ENCODE measurements around the gene USF3. TPM values are rescaled to one million over a fixed set of nuclear protein-coding genes. Genes with fewer than 3 reads are reported as not detected.

Gene USF3, protein sequence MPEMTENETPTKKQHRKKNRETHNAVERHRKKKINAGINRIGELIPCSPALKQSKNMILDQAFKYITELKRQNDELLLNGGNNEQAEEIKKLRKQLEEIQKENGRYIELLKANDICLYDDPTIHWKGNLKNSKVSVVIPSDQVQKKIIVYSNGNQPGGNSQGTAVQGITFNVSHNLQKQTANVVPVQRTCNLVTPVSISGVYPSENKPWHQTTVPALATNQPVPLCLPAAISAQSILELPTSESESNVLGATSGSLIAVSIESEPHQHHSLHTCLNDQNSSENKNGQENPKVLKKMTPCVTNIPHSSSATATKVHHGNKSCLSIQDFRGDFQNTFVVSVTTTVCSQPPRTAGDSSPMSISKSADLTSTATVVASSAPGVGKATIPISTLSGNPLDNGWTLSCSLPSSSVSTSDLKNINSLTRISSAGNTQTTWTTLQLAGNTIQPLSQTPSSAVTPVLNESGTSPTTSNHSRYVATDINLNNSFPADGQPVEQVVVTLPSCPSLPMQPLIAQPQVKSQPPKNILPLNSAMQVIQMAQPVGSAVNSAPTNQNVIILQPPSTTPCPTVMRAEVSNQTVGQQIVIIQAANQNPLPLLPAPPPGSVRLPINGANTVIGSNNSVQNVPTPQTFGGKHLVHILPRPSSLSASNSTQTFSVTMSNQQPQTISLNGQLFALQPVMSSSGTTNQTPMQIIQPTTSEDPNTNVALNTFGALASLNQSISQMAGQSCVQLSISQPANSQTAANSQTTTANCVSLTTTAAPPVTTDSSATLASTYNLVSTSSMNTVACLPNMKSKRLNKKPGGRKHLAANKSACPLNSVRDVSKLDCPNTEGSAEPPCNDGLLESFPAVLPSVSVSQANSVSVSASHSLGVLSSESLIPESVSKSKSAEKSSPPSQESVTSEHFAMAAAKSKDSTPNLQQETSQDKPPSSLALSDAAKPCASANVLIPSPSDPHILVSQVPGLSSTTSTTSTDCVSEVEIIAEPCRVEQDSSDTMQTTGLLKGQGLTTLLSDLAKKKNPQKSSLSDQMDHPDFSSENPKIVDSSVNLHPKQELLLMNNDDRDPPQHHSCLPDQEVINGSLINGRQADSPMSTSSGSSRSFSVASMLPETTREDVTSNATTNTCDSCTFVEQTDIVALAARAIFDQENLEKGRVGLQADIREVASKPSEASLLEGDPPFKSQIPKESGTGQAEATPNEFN (N-terminal part only)
- total RNA-seq: 10 to 100 TPM; 16.9 to 31.7 (median 22.1) TPM
- 25.0 TPM for total RNA-seq (2013)
- 34.4 to 103 (median 65.4) reads per million in 29 experiments for total RNA-seq

DNA sequence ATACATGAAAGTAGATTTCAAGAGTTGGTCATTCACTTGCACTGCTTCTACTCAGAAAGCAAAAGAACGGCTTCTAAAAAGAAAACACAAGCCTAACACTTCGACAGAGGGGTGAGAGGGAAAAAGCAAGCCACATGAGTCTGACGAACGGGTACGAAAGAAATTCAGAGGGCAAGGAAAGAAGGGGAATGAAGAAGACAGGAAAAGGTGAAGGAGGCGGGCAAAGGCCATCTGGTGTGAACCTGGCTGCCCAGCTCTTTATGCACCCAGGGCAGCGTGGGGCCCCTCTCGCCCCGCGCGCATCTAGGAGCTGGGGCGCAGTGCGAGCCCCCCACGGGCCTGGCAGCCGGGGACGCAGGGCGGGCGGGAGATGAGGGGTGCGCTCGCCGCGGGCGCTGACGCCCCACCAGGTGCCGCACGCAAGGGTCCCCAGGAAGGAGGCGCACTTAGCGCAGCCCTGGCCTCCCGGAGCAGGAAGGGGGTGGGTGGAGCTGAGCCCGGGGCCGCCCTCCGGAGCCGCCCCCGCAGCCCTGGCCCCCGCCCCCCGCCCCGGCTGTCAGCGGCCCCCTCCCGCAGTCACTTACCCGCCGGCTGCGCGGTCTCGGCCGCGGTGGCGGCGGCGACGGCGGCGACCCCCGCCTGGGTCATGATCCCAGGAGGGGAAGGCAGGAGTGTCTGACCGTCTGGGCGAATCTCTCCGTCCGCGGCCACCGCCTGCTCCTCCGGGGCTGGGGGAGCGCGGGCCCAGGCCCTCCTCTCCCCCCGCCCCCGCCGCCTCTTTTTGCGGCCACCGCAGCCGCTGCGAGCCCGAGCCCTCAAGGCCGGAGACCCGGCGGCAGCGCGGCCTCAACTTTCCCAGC, at the start of gene USF3:
Gene USF3 (minus strand): TSS at position 857 of the 860 bp plus-strand sequence. CDS start 21,764 bp downstream, outside the sequence.
- peak; percentile 66 to 92 (median 81) for DNase-seq
- H3K36me3 Mint-ChIP-seq: peaks cover 8% of the 10 kb centered on the region
- no peaks in the 10 kb centered on the region for H3K27me3 Mint-ChIP-seq
- POLR2A ChIA-PET: interaction anchor here in 1 of 2 donors (0.6 to 1.9 kb wide), 5 partner anchors 10 to 51 kb away, joined by 3 to 15 read pairs (median 3); partner anchors contain the start of gene ATP6V1A
- CTCF ChIA-PET: interaction anchor here (0.5 to 1.4 kb wide), 11 partner anchors 41 to 1473 kb away, joined by 3 to 10 read pairs (median 4); partner anchors contain the start of genes ATP6V1A (in 1 of the 2) and NAA50 (in 1 of the 2)
- peak; percentile 76 to 85 (median 80) for ATAC-seq (replicated peaks in 1 of 4)
- 0% methylated on average over 54 of the region's 75 CpGs for WGBS (ENCODE audit: insufficient coverage)
- Histone ChIP-seq H3K4me3 (ENCODE audit: control insufficient read depth in 1 of 2, extremely low read depth in 1 of 2, low read length in 1 of 2) (peak within 1 kb of the TSS; percentile 73 to 97), H3K27ac (ENCODE audit: low read length) (peak within 1 kb of the TSS; percentile 83), H3K9me3 (no peaks in the 10 kb centered on the region), H3K27me3 (replicated peaks in 1 of 2; ENCODE audit: control insufficient read depth in 2 of 2, extremely low read depth in 1 of 2, insufficient read depth in 2 of 2, low read length in 1 of 2) (no peaks in the 10 kb centered on the region), H3K36me3 (ENCODE audit: control insufficient read depth in 2 of 2, extremely low read depth in 1 of 2, insufficient read depth in 1 of 2, low read length in 1 of 2) (no peaks in the 10 kb centered on the region), H3K4me1 (ENCODE audit: control insufficient read depth in 1 of 2, extremely low read depth in 1 of 2, insufficient read depth in 2 of 2, low read length in 2 of 2) (peaks cover 19 to 22% of the 10 kb centered on the region in 2 experiments)
- peak within 1 kb of the TSS; percentile 92 to 99 (median 94) for H3K4me3 Mint-ChIP-seq
- peaks cover 30 to 33% (median 30%) of the 10 kb centered on the region in 3 donors for H3K4me1 Mint-ChIP-seq
- H3K9me3 Mint-ChIP-seq: no peaks in the 10 kb centered on the region
- peak within 1 kb of the TSS; percentile 97 to 98 for H3K27ac Mint-ChIP-seq

- peaks cover 22 to 24% of the 10 kb centered on the region in 2 experiments for H3K4me1 ChIP-seq (ENCODE audit: control insufficient read depth in 1 of 2, extremely low read depth in 1 of 2, insufficient read depth in 2 of 2, low read length in 2 of 2)
- WGBS (ENCODE audit: insufficient coverage): 0% methylated on average over 52 of the region's 72 CpGs
Measured at GRCh38 chr3:113745756-113746547, 49.5 kb upstream of the USF3 start, which contains the start of gene NAA50. Gene NAA50, minus strand, starts transcription at chr3:113746249. Its CDS starts 300 bp downstream, at chr3:113745949.

DNA sequence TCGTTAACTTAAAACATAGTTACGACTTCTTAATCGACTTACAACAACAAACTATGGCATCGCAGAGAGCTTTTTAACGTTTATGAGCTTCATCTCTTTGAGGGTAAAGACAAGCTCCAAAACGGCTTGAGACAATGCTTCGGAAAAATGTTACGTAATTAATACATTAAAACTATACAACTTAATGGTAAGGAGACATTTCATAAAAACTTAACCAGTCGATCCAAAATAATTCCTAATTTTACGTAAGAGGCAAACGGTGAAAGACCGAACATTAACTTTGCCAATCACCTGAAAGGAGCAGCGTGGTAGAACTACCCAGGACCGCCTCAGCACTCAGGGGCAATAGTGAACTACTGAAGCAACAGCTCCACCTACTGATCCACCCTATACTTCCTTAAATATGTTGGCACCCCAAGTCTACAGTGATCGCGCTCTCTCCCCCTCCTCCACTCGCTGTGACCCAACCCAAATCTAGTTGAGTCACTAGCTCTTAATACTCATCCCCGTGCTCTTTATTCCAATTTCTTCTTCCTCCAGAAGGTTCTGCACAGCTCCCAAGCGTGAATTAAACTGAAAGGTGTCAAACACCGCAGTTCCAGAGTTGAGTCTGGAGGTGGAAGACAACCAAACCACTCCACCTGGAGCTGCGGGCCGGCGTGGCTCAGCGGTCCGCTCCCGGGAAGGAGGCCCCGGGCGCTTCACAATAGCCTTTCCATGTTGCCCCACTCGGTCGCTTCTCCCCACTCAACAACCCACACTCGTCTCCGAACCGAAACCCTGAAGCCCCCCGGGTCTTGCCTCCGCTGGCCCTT, 48.7 kb upstream of the USF3 start:
- H3K27me3 ChIP-seq (replicated peaks in 1 of 2; ENCODE audit: control insufficient read depth in 2 of 2, extremely low read depth in 1 of 2, insufficient read depth in 2 of 2, low read length in 1 of 2): no peaks in the 10 kb centered on the region
- Mint-ChIP-seq H3K27me3 (no peaks in the 10 kb centered on the region), H3K4me1 (peaks cover 70 to 81% (median 76%) of the 10 kb centered on the region in 3 donors), H3K4me3 (peak overlapping the region; percentile 92 to 100 (median 95)), H3K36me3 (no peaks in the 10 kb centered on the region), H3K27ac (peak overlapping the region; percentile 97 to 100), H3K9me3 (no peaks in the 10 kb centered on the region)
- under 1% methylated on average over 25 of the region's 35 CpGs for WGBS (ENCODE audit: insufficient coverage)
- H3K4me1 ChIP-seq (ENCODE audit: control insufficient read depth in 1 of 2, extremely low read depth in 1 of 2, insufficient read depth in 2 of 2, low read length in 2 of 2): peaks cover 23 to 27% of the 10 kb centered on the region in 2 experiments
- peak; percentile 68 to 73 (median 70) for ATAC-seq (replicated peaks in 1 of 4)
- CTCF ChIA-PET: interaction anchor here (0.5 to 3.6 kb wide), 38 partner anchors 10 to 1184 kb away, joined by 3 to 109 read pairs (median 4); partner anchors contain the start of genes ATG3 (in 1 of the 2), GRAMD1C (in 1 of the 2), SLC35A5 (in 1 of the 2) and SPICE1 (in 1 of the 2)
- peak; percentile 48 to 93 (median 78) for DNase-seq
- H3K4me3 ChIP-seq (ENCODE audit: control insufficient read depth in 1 of 2, extremely low read depth in 1 of 2, low read length in 1 of 2): peak overlapping the region; percentile 68 to 91
- H3K36me3 ChIP-seq (ENCODE audit: control insufficient read depth in 2 of 2, extremely low read depth in 1 of 2, insufficient read depth in 1 of 2, low read length in 1 of 2): no peaks in the 10 kb centered on the region
- no peaks in the 10 kb centered on the region for H3K9me3 ChIP-seq
- H3K27ac ChIP-seq (ENCODE audit: low read length): peak overlapping the region; percentile 100
- POLR2A ChIA-PET: interaction anchor here (0.6 to 2.1 kb wide), 5 partner anchors 9 to 546 kb away, joined by 3 to 18 read pairs (median 4); no protein-coding TSS in a partner anchor

More at GRCh38 chr3:113745756-113746547, 49.5 kb upstream of the USF3 start, which contains the start of gene NAA50:
- ATAC-seq (replicated peaks in 1 of 4) (peak; percentile 76 to 78 (median 78)), DNase-seq (peak; percentile 88 to 97 (median 93))
- peak within 1 kb of the TSS; percentile 97 to 100 for H3K27ac Mint-ChIP-seq
- Histone ChIP-seq H3K4me3 (ENCODE audit: control insufficient read depth in 1 of 2, extremely low read depth in 1 of 2, low read length in 1 of 2) (peak within 1 kb of the TSS; percentile 68 to 91), H3K27ac (ENCODE audit: low read length) (peak within 1 kb of the TSS; percentile 100), H3K9me3 (no peaks in the 10 kb centered on the region), H3K27me3 (replicated peaks in 1 of 2; ENCODE audit: control insufficient read depth in 2 of 2, extremely low read depth in 1 of 2, insufficient read depth in 2 of 2, low read length in 1 of 2) (no peaks in the 10 kb centered on the region), H3K36me3 (ENCODE audit: control insufficient read depth in 2 of 2, extremely low read depth in 1 of 2, insufficient read depth in 1 of 2, low read length in 1 of 2) (no peaks in the 10 kb centered on the region)
- H3K27me3 Mint-ChIP-seq: no peaks in the 10 kb centered on the region
- no peaks in the 10 kb centered on the region for H3K9me3 Mint-ChIP-seq
- H3K4me3 Mint-ChIP-seq: peak within 1 kb of the TSS; percentile 92 to 100 (median 95)
- H3K36me3 Mint-ChIP-seq: no peaks in the 10 kb centered on the region
- ChIA-PET CTCF (interaction anchor here (0.8 to 3.6 kb wide), 32 partner anchors 10 to 1184 kb away, joined by 3 to 109 read pairs (median 4); partner anchors contain the start of genes ATG3 (in 1 of the 2), CCDC191 (in 1 of the 2), GRAMD1C (in 1 of the 2) and QTRT2 (in 1 of the 2)), POLR2A (interaction anchor here (0.5 to 2.1 kb wide), 7 partner anchors 10 to 1374 kb away, joined by 3 to 18 read pairs (median 6); partner anchors contain the start of gene USF3 (in 1 of the 2))
- peaks cover 62 to 80% (median 68%) of the 10 kb centered on the region in 3 donors for H3K4me1 Mint-ChIP-seq

DNA sequence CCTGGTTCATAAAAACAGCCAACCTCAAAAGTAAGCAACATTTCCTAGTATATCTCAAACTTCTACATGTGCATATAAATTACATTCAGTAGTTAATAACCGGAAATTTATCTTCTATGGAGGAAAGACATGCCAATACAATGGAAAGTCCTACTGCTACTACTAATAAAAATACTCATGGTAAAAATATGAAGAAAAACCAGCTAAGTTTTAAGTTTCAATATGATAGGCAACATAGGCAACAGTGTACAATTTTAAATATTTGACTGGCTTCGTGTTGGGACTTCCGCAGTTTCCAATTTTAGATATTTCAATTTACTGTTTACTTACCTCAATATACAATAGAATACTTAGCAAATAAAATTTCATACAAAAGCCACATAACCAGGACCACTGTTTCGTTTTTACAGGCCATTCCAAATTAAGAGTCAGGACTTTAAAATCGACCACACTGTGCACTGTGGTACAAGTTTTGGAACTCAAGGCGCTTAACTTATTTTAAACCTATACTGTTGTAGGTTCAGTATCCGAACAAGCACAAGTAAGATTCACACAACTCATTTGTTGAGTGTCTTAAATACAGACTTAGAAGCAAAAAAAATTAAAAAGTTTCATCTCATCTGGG, 46.7 kb upstream of the USF3 start:
- DNase-seq: peak in 1 of 35 experiments; percentile 44
- ATAC-seq (replicated peaks in 1 of 4): no peak
- Histone ChIP-seq H3K9me3 (no peaks in the 10 kb centered on the region), H3K36me3 (ENCODE audit: control insufficient read depth in 2 of 2, extremely low read depth in 1 of 2, insufficient read depth in 1 of 2, low read length in 1 of 2) (no peaks in the 10 kb centered on the region), H3K27me3 (replicated peaks in 1 of 2; ENCODE audit: control insufficient read depth in 2 of 2, extremely low read depth in 1 of 2, insufficient read depth in 2 of 2, low read length in 1 of 2) (no peaks in the 10 kb centered on the region), H3K27ac (ENCODE audit: low read length) (peak overlapping the region; percentile 58), H3K4me1 (ENCODE audit: control insufficient read depth in 1 of 2, extremely low read depth in 1 of 2, insufficient read depth in 2 of 2, low read length in 2 of 2) (peaks cover 23 to 27% of the 10 kb centered on the region in 2 experiments), H3K4me3 (ENCODE audit: control insufficient read depth in 1 of 2, extremely low read depth in 1 of 2, low read length in 1 of 2) (no peak overlapping the region)
- Mint-ChIP-seq H3K27ac (peak overlapping the region; percentile 97 to 100), H3K9me3 (no peaks in the 10 kb centered on the region), H3K4me3 (peak overlapping the region; percentile 92 to 100 (median 95)), H3K27me3 (no peaks in the 10 kb centered on the region), H3K36me3 (no peaks in the 10 kb centered on the region), H3K4me1 (peaks cover 68 to 76% (median 70%) of the 10 kb centered on the region in 3 donors)
- 17% methylated on average over 2 of the region's 7 CpGs for WGBS (ENCODE audit: insufficient coverage)
- POLR2A ChIA-PET: no interaction called here
- CTCF ChIA-PET: interaction anchor here in 1 of 2 donors (0.8 to 1.4 kb wide), 3 partner anchors 47 to 229 kb away, joined by 3 to 4 read pairs (median 3); partner anchors contain the start of genes SPICE1 and USF3

Data from T-cell (primary cell).